Suprapubic skin (tissue), 4 donors: ENCODE results near the gene TBXAS1. TPM values are rescaled to one million over a fixed set of nuclear protein-coding genes. Genes with fewer than 3 reads are reported as not detected.

Source experiments
- DNase-seq, 2 donors: peaks; one replicate each; pipeline ENCODE4 v3.0.0-alpha.2; 2019; ENCODE audit warnings: low spot score in 2 of 2
- H3K27ac ChIP-seq: fragments of 200-600 bp; sonication (generic); one replicate; pipeline ENCODE4 v1.5.1; 2019
- H3K27me3 ChIP-seq: fragments of 200-600 bp; sonication (generic); one replicate; pipeline ENCODE4 v1.5.1; 2019
- H3K36me3 ChIP-seq: fragments of 200-600 bp; sonication (generic); one replicate; pipeline ENCODE4 v1.5.1; 2019
- H3K4me1 ChIP-seq: fragments of 200-600 bp; sonication (generic); one replicate; pipeline ENCODE4 v1.5.1; 2019
- H3K4me3 ChIP-seq: fragments of 200-600 bp; sonication (generic); one replicate; pipeline ENCODE4 v1.5.1; 2019; ENCODE audit warnings: mild to moderate bottlenecking
- H3K9me3 ChIP-seq: fragments of 200-600 bp; sonication (generic); one replicate; pipeline ENCODE4 v1.5.1; 2019
- EP300 ChIP-seq: sonication (generic); formaldehyde crosslinking; IDR thresholded peaks from one replicate; pipeline ENCODE4 v1.6.1; 2017; ENCODE audit warnings: antibody characterized with exemption
- POLR2A ChIP-seq, 2 donors: fragments of 450-650 bp; IDR thresholded peaks; one replicate each; pipeline ENCODE4 v1.6.1; 2017; ENCODE audit warnings: antibody characterized with exemption in 2 of 2, mild to moderate bottlenecking in 2 of 2, moderate library complexity in 2 of 2
- POLR2AphosphoS5 ChIP-seq, 3 donors: sonication (generic); formaldehyde crosslinking; IDR thresholded peaks; one replicate each; pipeline ENCODE4 v1.6.1; 2017; ENCODE audit warnings: antibody characterized with exemption in 3 of 3
- WGBS: methylation state at CpG from one replicate; pipeline ENCODE4 v1.1.5; 2018; 5-methylcytosine and 5-hydroxymethylcytosine counted together
- total RNA-seq, 4 donors: library from RNA; depleted of rRNA; stranded (reverse); fragments of >200 nt; gene quantifications; one replicate each; pipeline ENCODE4 v1.1.0, GENCODE V29; 2016
- TF ChIP-seq, protein P1 (sequence below), 2 donors: fragments of 200-600 bp in 1 of 2; fragments of 450-650 bp in 1 of 2; sonication (generic) in 1 of 2; IDR thresholded peaks; one replicate each; pipeline ENCODE4 v1.5.1; 2016 to 2019; ENCODE audit warnings: antibody characterized with exemption in 2 of 2, mild to moderate bottlenecking in 1 of 2, moderate library complexity in 1 of 2

TBXAS1 gene
- total RNA-seq, 4 donors from 2014 or later = 1.4 to 2.4 (median 2.1) TPM

DNA sequence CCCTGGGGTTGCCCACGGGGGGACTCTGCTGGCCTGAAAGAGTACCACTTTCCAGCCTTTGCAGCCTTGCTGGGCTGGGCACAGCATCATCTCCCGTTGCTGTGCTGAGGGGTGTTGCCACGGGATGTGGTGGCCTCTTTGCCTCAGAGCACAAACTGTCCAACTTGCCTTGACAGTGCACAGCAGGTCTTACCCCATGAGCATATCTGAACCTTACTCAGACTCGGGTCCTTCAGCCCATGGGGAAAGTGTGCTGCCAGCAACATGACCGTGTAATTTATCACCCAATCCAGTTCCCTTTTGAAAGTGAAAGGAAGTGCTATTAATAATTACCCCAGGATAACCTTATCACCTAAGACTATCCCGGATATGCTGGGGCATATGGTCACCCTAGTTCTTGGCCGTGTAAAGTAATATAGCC is 46.8 kb downstream of the TBXAS1 start:
- Histone ChIP-seq H3K27ac (no peak overlapping the region), H3K4me3 (no peak overlapping the region), H3K4me1 (peaks cover 11% of the 10 kb centered on the region), H3K27me3 (no peaks in the 10 kb centered on the region), H3K9me3 (no peaks in the 10 kb centered on the region), H3K36me3 (no peaks in the 10 kb centered on the region)
- whole genome bisulfite sequencing = 62% methylated on average over 7 of the region's 7 CpGs
- DNase-seq = no peak
- no peak for TF ChIP-seq POLR2A (IDR thresholded peaks at IDR 0.05)
- no peak for TF ChIP-seq POLR2AphosphoS5 (IDR thresholded peaks at IDR 0.05)
- TF ChIP-seq, protein P1, sequence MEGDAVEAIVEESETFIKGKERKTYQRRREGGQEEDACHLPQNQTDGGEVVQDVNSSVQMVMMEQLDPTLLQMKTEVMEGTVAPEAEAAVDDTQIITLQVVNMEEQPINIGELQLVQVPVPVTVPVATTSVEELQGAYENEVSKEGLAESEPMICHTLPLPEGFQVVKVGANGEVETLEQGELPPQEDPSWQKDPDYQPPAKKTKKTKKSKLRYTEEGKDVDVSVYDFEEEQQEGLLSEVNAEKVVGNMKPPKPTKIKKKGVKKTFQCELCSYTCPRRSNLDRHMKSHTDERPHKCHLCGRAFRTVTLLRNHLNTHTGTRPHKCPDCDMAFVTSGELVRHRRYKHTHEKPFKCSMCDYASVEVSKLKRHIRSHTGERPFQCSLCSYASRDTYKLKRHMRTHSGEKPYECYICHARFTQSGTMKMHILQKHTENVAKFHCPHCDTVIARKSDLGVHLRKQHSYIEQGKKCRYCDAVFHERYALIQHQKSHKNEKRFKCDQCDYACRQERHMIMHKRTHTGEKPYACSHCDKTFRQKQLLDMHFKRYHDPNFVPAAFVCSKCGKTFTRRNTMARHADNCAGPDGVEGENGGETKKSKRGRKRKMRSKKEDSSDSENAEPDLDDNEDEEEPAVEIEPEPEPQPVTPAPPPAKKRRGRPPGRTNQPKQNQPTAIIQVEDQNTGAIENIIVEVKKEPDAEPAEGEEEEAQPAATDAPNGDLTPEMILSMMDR (IDR thresholded peaks at IDR 0.05) = no peak
- TF ChIP-seq EP300 = no peak

DNA sequence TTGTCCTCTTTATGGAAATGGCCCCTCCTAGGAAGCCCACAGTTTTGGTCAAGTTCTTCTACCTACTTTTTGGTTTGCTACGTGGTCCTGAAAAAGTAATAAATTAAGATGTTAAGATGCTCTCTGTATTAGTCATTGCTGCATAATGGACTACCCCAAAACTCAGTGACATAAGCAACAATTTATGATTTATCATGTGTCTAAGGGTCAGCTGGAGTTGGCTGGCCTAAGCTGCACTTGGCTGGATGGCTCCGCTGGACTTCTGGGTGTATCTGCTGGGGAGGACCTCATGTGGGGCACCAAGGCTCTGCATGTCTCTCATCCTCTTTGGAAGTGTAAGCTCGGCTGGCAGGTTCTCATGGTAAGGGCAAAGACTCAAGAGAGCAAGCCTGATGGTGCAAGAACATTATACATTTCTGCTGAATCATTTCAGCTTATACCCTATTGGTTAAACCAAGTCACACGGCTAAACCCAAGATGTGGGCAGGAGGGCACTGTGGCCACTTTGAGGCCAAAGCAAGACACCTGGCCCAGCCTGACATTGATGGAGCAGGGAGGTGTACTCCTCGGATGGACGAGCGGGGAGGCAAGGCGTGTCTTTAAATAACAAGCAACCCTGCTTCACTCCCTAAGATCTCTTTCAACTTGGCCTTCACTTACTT is 47.7 kb downstream of the TBXAS1 start:
- Histone ChIP-seq H3K27ac (no peak overlapping the region), H3K27me3 (no peaks in the 10 kb centered on the region), H3K9me3 (no peaks in the 10 kb centered on the region), H3K36me3 (no peaks in the 10 kb centered on the region), H3K4me3 (no peak overlapping the region), H3K4me1 (peaks cover 2% of the 10 kb centered on the region)
- WGBS = 91% methylated on average over 8 of the region's 8 CpGs
- no peak for DNase-seq
- no peak for TF ChIP-seq POLR2AphosphoS5 (IDR thresholded peaks at IDR 0.05)
- TF ChIP-seq, protein P1 (IDR thresholded peaks at IDR 0.05) = no peak
- no peak for TF ChIP-seq EP300
- no peak for TF ChIP-seq POLR2A (IDR thresholded peaks at IDR 0.05)

DNA sequence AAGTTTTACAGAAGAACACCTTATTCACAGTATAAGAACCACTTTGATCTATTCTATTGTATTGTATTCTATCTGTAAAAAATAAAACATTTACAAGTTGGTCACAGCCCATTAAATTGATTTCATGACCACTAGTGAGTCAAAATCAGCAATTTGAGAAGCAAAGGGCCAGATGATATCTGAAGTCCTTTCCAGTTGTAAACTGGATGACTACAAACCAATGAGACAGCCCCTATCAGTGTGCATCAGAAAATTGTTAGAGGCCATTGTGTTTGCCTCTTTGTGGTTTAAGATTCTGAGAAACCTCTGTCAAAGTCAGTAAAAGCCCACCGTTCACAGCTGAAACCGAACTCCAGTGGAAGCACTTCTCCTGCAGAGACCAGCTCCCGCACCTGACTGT is 54.8 kb downstream of the TBXAS1 start:
- Histone ChIP-seq H3K4me3 (no peak overlapping the region), H3K4me1 (no peaks in the 10 kb centered on the region), H3K27me3 (no peaks in the 10 kb centered on the region), H3K9me3 (no peaks in the 10 kb centered on the region), H3K36me3 (no peaks in the 10 kb centered on the region), H3K27ac (no peak overlapping the region)
- 89% methylated on average over 3 of the region's 3 CpGs for WGBS
- DNase-seq = no peak
- TF ChIP-seq EP300 (no peak), POLR2A (IDR thresholded peaks at IDR 0.05) (no peak), POLR2AphosphoS5 (IDR thresholded peaks at IDR 0.05) (no peak)
- TF ChIP-seq, protein P1 (IDR thresholded peaks at IDR 0.05) = no peak

DNA sequence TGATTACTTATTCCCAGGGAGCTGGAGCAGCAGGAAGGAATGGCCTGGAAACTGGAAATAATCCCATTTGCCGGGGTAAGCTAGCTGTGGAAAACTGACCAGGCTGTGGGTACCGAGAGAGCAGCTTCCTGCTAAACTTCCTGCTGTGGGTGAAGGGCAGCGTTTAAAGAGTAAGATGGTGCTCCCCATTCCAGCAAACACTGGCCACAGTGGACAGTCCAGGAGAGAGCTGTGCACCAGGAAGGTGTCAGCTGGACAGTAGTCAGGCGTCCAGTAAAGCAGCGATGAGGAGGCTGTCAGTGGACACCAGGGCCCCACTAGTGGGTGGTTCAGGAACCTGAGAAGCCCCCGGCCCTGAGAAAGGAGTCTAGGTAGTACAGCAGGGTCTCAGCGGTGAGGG is 55.4 kb downstream of the TBXAS1 start:
- Histone ChIP-seq H3K9me3 (no peaks in the 10 kb centered on the region), H3K4me3 (no peak overlapping the region), H3K4me1 (no peaks in the 10 kb centered on the region), H3K27me3 (no peaks in the 10 kb centered on the region), H3K27ac (no peak overlapping the region), H3K36me3 (no peaks in the 10 kb centered on the region)
- WGBS = 81% methylated on average over 7 of the region's 7 CpGs
- TF ChIP-seq POLR2A (IDR thresholded peaks at IDR 0.05) (no peak), EP300 (no peak), POLR2AphosphoS5 (IDR thresholded peaks at IDR 0.05) (no peak)
- TF ChIP-seq, protein P1 (IDR thresholded peaks at IDR 0.05) = no peak
- no peak for DNase-seq

DNA sequence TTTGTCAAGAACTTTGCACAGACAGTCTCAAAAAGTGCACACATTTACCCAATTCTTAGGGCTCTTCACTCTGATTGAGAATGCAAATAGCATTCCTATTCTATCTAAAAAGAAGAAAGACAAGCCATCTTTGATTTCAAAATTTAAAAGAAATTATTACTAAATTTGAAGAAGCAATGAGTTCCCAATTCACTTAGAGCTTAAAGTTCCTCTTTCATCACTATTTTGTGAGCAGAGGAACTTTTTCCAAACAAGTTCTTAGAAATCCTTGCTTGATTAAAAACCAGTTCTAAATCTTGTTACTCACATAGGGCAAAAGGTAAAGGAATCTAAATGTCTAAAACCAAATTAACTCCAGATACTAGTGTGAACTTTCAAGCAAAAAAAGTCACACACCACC is 56.4 kb downstream of the TBXAS1 start:
- H3K27ac ChIP-seq = no peak overlapping the region
- DNase-seq = no peak
- H3K27me3 ChIP-seq = no peaks in the 10 kb centered on the region
- H3K9me3 ChIP-seq = no peaks in the 10 kb centered on the region
- TF ChIP-seq POLR2A (IDR thresholded peaks at IDR 0.05) (no peak), EP300 (no peak), POLR2AphosphoS5 (IDR thresholded peaks at IDR 0.05) (no peak)
- TF ChIP-seq, protein P1 (IDR thresholded peaks at IDR 0.05) = no peak
- H3K4me1 ChIP-seq = no peaks in the 10 kb centered on the region
- no peak overlapping the region for H3K4me3 ChIP-seq
- no peaks in the 10 kb centered on the region for H3K36me3 ChIP-seq
